HepG2 (cell line): ENCODE results near the gene NBEAL1. TPM values are rescaled to one million over a fixed set of nuclear protein-coding genes. Genes with fewer than 3 reads are reported as not detected.
"Not testable (repeated sequence)": the region's sequence is repeated elsewhere in the genome, so short reads cannot be mapped to it uniquely, and the experiment has no call there.

Experiments used
- ATAC-seq: fragments of 200-7000 bp; cut with Tn5 transposase; 3 replicates; pipeline ENCODE4 v1.9.1; 2020; ENCODE audit warnings: mild to moderate bottlenecking, moderate library complexity
- BruUV-seq: library from RNA; stranded (reverse); fragments of 400-500 nt; replicated peaks from 2 replicates; lab custom pipeline; 2021; lab: Mats Ljungman, UMichigan
- CTCF ChIA-PET: fragments of 300-600 bp; formaldehyde crosslinking; extraction: SDS; loops from one replicate; lab custom pipeline; 2021; ENCODE audit warnings: low total read pairs, inconsistent platforms, low intra/inter-chr PET ratio; lab: Yijun Ruan, JAX
- POLR2A ChIA-PET: fragments of 350-600 bp; sonication (Branson Sonifier 250); formaldehyde crosslinking; loops from one replicate; lab custom pipeline; 2020; ENCODE audit warnings: antibody characterized with exemption, inconsistent platforms; lab: Yijun Ruan, JAX
- DNase-seq: peaks from one replicate; pipeline ENCODE4 v3.0.0-alpha.2; 2015; ENCODE audit warnings: low spot score
- FAIRE-seq: peaks from 3 replicates; lab custom pipeline; 2011; peaks lifted over from hg19 to GRCh38; lab: Jason Lieb, UNC
- H2AFZ ChIP-seq: one replicate; pipeline ENCODE4 v1.6.1; 2011; ENCODE audit warnings: low read length, inconsistent platforms
- H3K27ac ChIP-seq: fragments of 300-600 bp; 3 replicates; pipeline ENCODE4 v1.8.0; 2011; ENCODE audit warnings: mixed run types, mild to moderate bottlenecking, mixed read lengths, low read length, inconsistent platforms; ENCODE audit not compliant: insufficient read depth; ENCODE audit errors: extremely low read length
- H3K27me3 ChIP-seq, 2 experiments: fragments of 200-600 bp in 1 of 2; 2 replicates in 1 of 2; 3 replicates in 1 of 2; pipeline versions ENCODE4 v1.6.0 to v1.8.0; 2011; ENCODE audit warnings: low read length in 2 of 2, mild to moderate bottlenecking in 2 of 2, moderate library complexity in 2 of 2, inconsistent platforms in 1 of 2; ENCODE audit not compliant: insufficient read depth in 2 of 2, control insufficient read depth in 1 of 2
- H3K36me3 ChIP-seq, 2 experiments: fragments of 200-600 bp in 1 of 2; replicated peaks in 1 of 2; 2 replicates in 1 of 2; 3 replicates in 1 of 2; pipeline versions ENCODE4 v1.5.1 to v1.8.0; 2011; ENCODE audit warnings: low read length in 2 of 2, inconsistent platforms in 1 of 2; ENCODE audit not compliant: insufficient read depth in 2 of 2, control insufficient read depth in 1 of 2
- H3K4me1 ChIP-seq: 2 replicates; pipeline ENCODE4 v1.5.1; 2012; ENCODE audit warnings: low read length, inconsistent platforms; ENCODE audit not compliant: insufficient read depth
- H3K4me2 ChIP-seq: 2 replicates; pipeline ENCODE4 v1.6.0; 2011; ENCODE audit warnings: low read depth, low read length, inconsistent platforms
- H3K4me3 ChIP-seq, 3 experiments: fragments of 200-600 bp in 1 of 3; sonication (generic), shearing (Covaris generic) in 1 of 3; replicated peaks in 1 of 3; 2 replicates each; pipeline ENCODE4 v1.5.1; 2011 to 2016; ENCODE audit warnings: low read length in 3 of 3, inconsistent platforms in 2 of 3, low read depth in 2 of 3, mild to moderate bottlenecking in 2 of 3, control low read depth in 1 of 3, mixed read lengths in 1 of 3; ENCODE audit not compliant: insufficient read depth in 1 of 3
- H3K79me2 ChIP-seq: one replicate; pipeline ENCODE4 v1.6.1; 2011; ENCODE audit warnings: low read length, inconsistent platforms; ENCODE audit not compliant: insufficient read depth
- H3K9ac ChIP-seq: 2 replicates; pipeline ENCODE4 v1.6.0; 2011; ENCODE audit warnings: mild to moderate bottlenecking, low read depth, low read length, inconsistent platforms; ENCODE audit not compliant: insufficient read depth
- H3K9me3 ChIP-seq: 2 replicates; pipeline ENCODE4 v1.5.1; 2012; ENCODE audit warnings: mild to moderate bottlenecking, low read length
- H4K20me1 ChIP-seq: 2 replicates; pipeline ENCODE4 v1.6.0; 2011; ENCODE audit warnings: inconsistent platforms, mild to moderate bottlenecking, low read length, moderate library complexity; ENCODE audit not compliant: insufficient read depth
- CEBPB ChIP-seq: IDR thresholded peaks from 2 replicates; pipeline ENCODE4 v1.6.1; 2011; ENCODE audit warnings: low read depth, low read length, improper control_type of control experiment, borderline replicate concordance
- CEBPG ChIP-seq: IDR thresholded peaks from 2 replicates; pipeline ENCODE4 v1.6.1; 2016
- PHF8 ChIP-seq: sonication (generic); formaldehyde crosslinking; IDR thresholded peaks from 2 replicates; pipeline ENCODE4 v1.5.0; 2020; ENCODE audit warnings: missing genetic modification reagents
- SALL1 ChIP-seq: sonication (generic); formaldehyde crosslinking; IDR thresholded peaks from 2 replicates; pipeline ENCODE4 v1.8.0; 2022; ENCODE audit warnings: mild to moderate bottlenecking, missing genetic modification reagents
- SOX6 ChIP-seq, 2 experiments: fragments of 450-650 bp in 1 of 2; sonication (generic) in 1 of 2; formaldehyde crosslinking in 1 of 2; IDR thresholded peaks; 2 replicates each; pipeline versions ENCODE4 v1.4.0 to v1.6.1; 2017 to 2020; ENCODE audit warnings: antibody characterized with exemption in 1 of 2, mild to moderate bottlenecking in 1 of 2, missing genetic modification reagents in 1 of 2
- ZFP1 ChIP-seq: IDR thresholded peaks from 2 replicates; pipeline ENCODE4 v1.6.1; 2016
- WGBS: methylation state at CpG from one replicate; pipeline ENCODE4 v1.1.6; 2017; ENCODE audit warnings: low lambda C conversion rate; 5-methylcytosine and 5-hydroxymethylcytosine counted together
- in situ Hi-C: cut with HindIII; loops from 2 replicates; pipeline ENCODE4 v1.10.0; 2017; ENCODE audit warnings: low pct_unique_long_range_greater_than_20kb; ENCODE audit not compliant: extremely low pct_ligation_motif_present
- intact Hi-C: fragments of 100-400 bp; cut with micrococcal nuclease; formaldehyde crosslinking; loops from one replicate; pipeline ENCODE4 v1.10.0; 2022; ENCODE audit not compliant: unreplicated experiment
- polyA plus RNA-seq, 8 experiments: library from polyadenylated mRNA; depleted of rRNA in 3 of 8; stranded (reverse) in 7 of 8; unstranded in 1 of 8; fragments of >200 nt; fragmentation: Illumina TruSeq in 4 of 8; extraction: Trizol in 4 of 8; gene quantifications; 2 replicates each; pipeline versions ENCODE4 v1.2.1 to v1.2.3, GENCODE V29; 2011 to 2016; ENCODE audit warnings: low read depth in 4 of 8, missing spikeins in 1 of 8, mixed read lengths in 1 of 8; ENCODE audit not compliant: insufficient read depth in 1 of 8
- total RNA-seq, 5 experiments: library from RNA; depleted of rRNA; stranded (reverse); fragments of >200 nt; fragmentation: Illumina TruSeq; extraction: Trizol; gene quantifications; 2 replicates each; pipeline ENCODE4 v1.2.3, GENCODE V29; 2016; ENCODE audit warnings: low read depth in 1 of 5

NBEAL1 gene
- total and polyA plus RNA-seq, 2 of the 13 experiments (the other 11 are each of a cell fraction or from before 2014, with no cell fraction given) = 6.4 to 15.7 TPM

DNA sequence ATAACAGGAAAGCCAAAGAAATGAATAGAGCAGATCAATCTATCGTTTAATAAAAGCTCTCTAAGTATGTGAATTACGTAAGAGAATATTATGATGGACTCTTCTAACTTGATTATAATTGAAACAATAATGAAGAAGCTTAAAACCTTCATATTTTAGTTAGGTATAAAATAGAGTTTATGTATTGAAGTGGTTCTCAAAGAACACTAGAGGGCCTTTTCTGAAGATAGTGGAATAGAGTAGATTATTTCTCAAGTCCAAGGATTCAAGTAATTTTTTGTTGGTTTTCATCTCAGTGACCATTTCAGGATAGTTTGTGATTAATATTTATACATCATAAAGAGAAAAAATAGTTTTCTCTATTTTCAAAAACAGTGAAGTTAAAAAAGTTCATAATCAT lies 97.7 kb downstream of the NBEAL1 start:
- no peaks in the 10 kb centered on the region for H4K20me1 ChIP-seq
- ATAC-seq (no peak), DNase-seq (no peak), FAIRE-seq (no peak)
- in situ Hi-C loops (no loop called here), intact Hi-C loops (no loop called here)
- 95% methylated on average over 2 of the region's 2 CpGs for whole genome bisulfite sequencing
- ChIA-PET POLR2A (no interaction called here), CTCF (no interaction called here)
- H3K4me1 ChIP-seq = no peaks in the 10 kb centered on the region
- TF ChIP-seq PHF8 (CRISPR knock-in tag) (no peak), ZFP1 (CRISPR knock-in tag) (peak; percentile 82; the same call in 1 of the 2 replicates)
- no peaks in the 10 kb centered on the region for H3K79me2 ChIP-seq
- H2AFZ ChIP-seq = no peak overlapping the region
- no peak overlapping the region for H3K4me3 ChIP-seq
- no peak overlapping the region for H3K9ac ChIP-seq
- no peaks in the 10 kb centered on the region for H3K9me3 ChIP-seq
- no peaks in the 10 kb centered on the region for H3K27me3 ChIP-seq
- no peak overlapping the region for H3K27ac ChIP-seq
- no TSS peak for BruUV-seq
- peaks cover 3 to 19% of the 10 kb centered on the region in 2 experiments; a peak in 3 of 5 replicates for H3K36me3 ChIP-seq
- H3K4me2 ChIP-seq = no peak overlapping the region

DNA sequence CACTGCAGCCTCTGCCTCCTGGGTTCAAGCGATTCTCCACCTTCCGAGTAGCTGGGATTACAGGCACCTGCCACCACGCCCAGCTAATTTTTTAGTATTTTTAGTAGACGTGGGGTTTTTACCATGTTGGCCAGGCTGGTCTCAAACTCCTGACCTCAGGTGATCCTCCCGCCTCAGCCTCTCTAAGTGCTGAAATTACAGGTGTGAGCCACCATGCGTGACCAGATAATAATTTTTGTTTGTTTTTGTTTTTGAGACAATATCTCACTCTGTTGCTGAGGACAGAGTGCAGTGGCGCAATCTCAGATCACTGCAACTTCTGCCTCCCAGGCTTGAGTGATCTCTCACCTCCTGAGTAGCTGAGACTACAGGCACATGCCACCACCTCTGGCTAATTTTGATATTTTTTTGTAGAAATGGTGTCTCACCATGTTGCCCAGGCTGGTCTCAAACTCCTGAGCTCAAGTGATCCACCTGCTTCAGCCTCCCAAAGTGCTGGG lies 100.6 kb downstream of the NBEAL1 start:
- H3K4me2 ChIP-seq; ATAC-seq; H3K79me2 ChIP-seq; POLR2A ChIA-PET; H3K4me3 ChIP-seq; H3K27ac ChIP-seq; FAIRE-seq; H3K9ac ChIP-seq; DNase-seq; H3K9me3 ChIP-seq; CTCF ChIA-PET; H2AFZ ChIP-seq; H3K4me1 ChIP-seq; H3K27me3 ChIP-seq; H4K20me1 ChIP-seq; in situ Hi-C loops; BruUV-seq; intact Hi-C loops; TF ChIP-seq SOX6 (IDR thresholded peaks at IDR 0.05): not testable (repeated sequence)
- 0 out of 2 replicates have a peak, but pooled peaks have one; percentile 27 for TF ChIP-seq CEBPG (CRISPR knock-in tag)
- peak; percentile 18; the same call in 1 of the 2 replicates for TF ChIP-seq SOX6 (CRISPR knock-in tag; IDR thresholded peaks at IDR 0.05)
- TF ChIP-seq CEBPB = peak; percentile 50; the same call in 1 of the 2 replicates
- TF ChIP-seq SALL1 = peak; percentile 44
- WGBS = 92% methylated on average over 7 of the region's 7 CpGs
- peaks cover 2 to 12% of the 10 kb centered on the region in 2 experiments; a peak in 3 of 5 replicates for H3K36me3 ChIP-seq
